OCI-LY1 (cell line): ENCODE data around the gene BRD7.

Source experiments
- CTCF ChIP-seq: fragments of 200-600 bp; sonication (generic), shearing (Covaris generic); IDR thresholded peaks from 2 replicates; pipeline ENCODE4 v1.5.1; 2017; ENCODE audit warnings: mild to moderate bottlenecking, antibody characterized with exemption, low read length, moderate library complexity, mixed read lengths
- EZH2 ChIP-seq: fragments of 200-600 bp; sonication (generic), shearing (Covaris generic); IDR thresholded peaks from 2 replicates; pipeline ENCODE4 v1.8.0; 2017; ENCODE audit warnings: borderline replicate concordance, mixed run types, mild to moderate bottlenecking, antibody characterized with exemption, low read length, moderate library complexity, mixed read lengths

- TF ChIP-seq CTCF (no peak), EZH2 (no peak)
These were observed 48.5 kb downstream of the BRD7 start for GRCh38 chr16:50320310-50320709.
